Activated CD8-positive, alpha-beta memory T cell treated with anti-CD3 and anti-CD28 coated beads, Interleukin-2, amount 50 U/mL, for 1 hour (primary cell): ENCODE results near the gene RAVER2.
A peak's percentile ranks its signal among the peaks of the same experiment; 100 is the strongest.
"Not testable (repeated sequence)": the region's sequence is repeated elsewhere in the genome, so short reads cannot be mapped to it uniquely, and the experiment has no call there.

Experiments used
- DNase-seq: peaks from one replicate; pipeline ENCODE4 v3.0.0-alpha.2; 2020; ENCODE audit errors: extremely low read depth

Gene RAVER2

GRCh38 chr1:64801851-64802523, 57.1 kb downstream of the RAVER2 start:
- no peak for DNase-seq

DNA sequence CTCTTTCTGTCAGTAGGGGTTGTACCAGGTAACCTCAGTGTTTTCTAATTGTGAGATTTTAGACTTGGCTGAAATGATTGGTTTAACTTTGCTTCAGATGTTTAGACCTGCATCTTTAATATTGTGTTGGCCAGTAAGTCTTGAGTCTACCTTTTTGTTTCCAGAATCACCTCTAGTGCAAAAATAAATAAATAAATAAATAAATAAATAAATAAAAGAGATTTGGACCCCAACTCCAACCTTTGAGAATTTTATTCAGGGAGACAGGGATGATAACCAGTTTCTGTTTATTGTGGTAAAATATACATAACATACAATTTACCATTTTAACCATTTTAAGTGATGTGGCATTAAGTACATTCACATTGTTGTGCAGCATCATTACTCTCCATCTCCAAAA, 64.4 kb downstream of the RAVER2 start:
- DNase-seq: no peak

- DNase-seq: no peak
Observed at GRCh38 chr1:64810001-64810400, 65.1 kb downstream of the RAVER2 start.

DNA sequence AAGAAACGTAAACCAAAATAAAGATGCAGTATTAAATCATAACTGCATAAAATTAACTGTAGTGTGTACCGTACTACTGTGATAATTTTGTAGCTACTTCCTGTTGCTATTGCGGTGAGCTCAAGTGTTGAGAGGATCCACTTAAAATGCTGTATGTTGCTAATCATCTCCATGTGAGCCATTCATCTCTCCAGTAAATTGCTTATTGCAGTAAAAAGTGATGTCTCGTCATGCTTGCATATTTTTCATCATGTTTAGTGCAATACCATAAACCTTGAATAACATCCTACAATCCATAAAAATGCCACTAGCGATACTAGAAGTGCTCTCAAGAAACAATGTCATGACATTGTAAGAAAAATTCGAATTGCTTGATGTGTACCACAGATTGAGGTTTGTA, 66.3 kb downstream of the RAVER2 start:
- no peak for DNase-seq

DNA sequence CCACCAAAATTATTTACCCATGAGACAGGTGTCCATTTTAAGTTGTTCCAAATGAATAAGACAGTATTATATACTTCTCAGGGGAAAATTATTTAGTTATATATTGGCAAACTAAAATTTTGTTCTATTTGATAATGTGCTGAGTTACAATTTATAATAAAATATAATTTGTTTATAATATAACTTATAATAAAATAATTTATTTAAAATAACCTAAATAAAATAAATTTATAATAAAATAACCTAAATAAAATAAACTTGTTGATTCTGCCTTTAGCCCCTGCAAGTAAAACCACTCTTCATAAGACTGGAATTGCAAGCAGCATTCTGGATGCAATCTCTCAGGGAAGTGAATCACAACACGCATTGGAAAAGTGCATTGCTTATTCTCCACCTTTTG, 69.6 kb downstream of the RAVER2 start:
- no peak for DNase-seq

GRCh38 chr1:64817364-64817763, 72.5 kb downstream of the RAVER2 start:
- not testable (repeated sequence) for DNase-seq

- not testable (repeated sequence) for DNase-seq
Observed at GRCh38 chr1:64820572-64820971, 75.7 kb downstream of the RAVER2 start.

DNA sequence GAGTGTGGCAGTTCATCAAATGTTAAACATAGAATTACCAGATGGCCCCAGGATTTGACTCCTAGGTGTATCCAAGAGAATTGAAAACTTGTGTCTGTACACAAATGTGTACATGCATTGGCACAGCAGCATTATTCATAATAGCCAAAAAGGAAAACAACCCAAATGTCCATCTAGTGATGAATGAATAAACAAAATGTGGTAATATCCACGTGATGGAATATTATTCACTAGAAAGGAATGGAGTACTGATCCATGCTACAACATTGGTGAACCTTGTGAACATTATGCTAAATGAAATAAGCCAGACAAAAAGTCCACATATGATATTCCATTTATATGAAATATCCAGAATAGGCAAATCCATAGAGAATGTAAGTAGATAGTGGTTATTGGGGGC, 77.7 kb downstream of the RAVER2 start:
- no peak for DNase-seq

DNA sequence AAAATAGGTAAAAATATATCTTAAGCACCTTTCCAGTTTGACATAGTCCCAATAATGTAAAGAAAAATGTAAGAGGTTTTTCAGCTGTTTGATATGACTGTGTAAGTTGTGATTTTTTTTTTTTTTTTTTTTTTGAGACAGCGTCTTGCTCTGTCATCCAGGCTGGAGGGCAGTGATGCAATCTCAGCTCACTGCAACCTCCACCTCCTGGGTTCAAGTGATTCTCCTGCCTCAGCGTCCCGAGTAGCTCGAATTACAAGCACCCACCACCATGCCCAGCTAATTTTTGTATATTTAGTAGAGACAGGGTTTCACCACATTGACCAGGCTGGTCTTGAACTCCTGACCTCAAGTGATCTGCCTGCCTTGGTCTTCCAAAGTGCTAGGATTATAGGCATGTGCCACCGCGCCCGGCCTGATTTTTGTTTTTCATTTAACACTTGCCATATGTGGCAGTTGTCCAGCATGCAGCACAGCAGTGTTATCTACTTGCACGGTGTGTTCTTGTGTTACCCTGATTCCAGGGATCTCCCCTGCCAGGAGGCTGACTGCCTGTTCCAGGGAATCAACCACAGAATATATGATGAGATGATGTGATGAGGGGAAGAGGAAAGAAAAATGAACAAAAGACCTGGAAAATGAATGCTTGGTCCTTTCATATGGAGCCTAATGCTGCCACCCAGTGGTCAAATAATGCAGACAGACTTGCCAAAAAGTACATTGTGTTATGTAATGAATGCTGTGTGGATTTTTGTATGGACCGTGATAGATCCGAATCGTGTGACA, 79.0 kb downstream of the RAVER2 start:
- peak; percentile 38 for DNase-seq

DNA sequence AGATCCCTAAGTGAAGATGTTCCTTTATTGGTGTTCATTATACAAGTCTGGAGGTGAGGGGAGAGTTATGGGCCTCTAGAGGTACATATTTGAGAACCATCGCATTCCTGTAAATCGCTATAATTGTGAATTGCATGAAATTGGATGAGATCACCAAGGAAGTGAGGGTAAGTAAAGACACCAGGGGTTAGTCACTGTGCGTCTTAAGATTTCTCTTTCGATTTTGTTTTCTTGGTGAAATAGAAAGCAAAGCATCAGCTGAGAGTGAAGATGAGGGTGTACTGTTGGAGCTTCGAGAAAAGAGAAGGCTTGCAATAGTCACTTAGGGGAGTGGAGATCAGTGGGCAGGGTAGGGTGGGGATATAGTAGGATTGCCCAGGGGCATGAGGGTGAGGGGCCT, 82.1 kb downstream of the RAVER2 start:
- DNase-seq: no peak

GRCh38 chr1:64828829-64829228, 84.0 kb downstream of the RAVER2 start:
- DNase-seq: no peak

- DNase-seq: no peak
Observed at GRCh38 chr1:64829411-64830029, 84.6 kb downstream of the RAVER2 start.

DNA sequence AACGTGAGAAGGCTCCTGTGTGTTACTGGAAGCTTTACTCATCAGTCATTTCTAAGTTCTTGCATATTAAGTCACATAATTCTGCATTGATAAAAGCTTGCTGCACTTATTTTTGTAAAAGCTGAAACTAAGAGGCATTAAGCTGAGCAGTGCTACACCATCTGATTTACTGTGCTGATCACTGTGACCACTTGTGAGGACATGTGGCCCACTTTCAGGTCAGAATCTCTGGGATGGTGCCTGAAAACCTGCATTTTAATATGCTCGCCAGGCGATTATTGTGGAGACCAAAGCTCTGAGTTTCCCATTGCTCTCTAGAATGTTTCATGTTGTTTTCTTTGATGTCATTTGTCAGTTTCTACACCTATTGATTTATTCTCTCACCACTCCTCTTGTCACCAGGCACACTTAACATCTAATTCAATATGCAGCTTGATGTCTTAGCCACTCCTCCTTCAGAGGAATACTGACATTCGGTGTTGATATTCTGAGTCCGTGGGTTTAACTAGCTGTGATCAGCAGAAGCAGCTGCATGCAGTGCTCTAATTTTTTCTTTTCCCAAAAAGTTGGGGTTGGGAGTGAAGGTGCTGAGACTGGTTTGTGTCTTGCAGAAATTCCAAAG, 85.3 kb downstream of the RAVER2 start:
- DNase-seq: no peak

DNA sequence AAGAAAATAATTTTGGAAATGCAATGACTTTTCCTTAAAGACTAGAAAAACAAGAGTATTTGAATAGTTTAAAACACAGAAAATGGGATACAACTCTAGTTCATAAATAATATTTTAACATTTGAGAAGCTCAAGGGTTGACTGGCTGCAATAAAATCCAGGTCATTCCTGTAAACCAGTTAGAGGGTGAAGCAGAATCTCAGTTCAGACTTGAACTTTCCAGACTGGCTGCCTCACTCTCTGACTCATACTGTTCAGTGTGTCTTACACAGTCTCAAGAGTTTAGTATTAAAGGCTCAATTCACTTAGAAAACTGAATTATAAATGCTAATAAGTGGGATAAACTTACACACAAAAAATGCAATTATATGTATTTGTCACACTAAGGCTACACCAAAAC, 89.9 kb downstream of the RAVER2 start:
- DNase-seq: no peak

DNA sequence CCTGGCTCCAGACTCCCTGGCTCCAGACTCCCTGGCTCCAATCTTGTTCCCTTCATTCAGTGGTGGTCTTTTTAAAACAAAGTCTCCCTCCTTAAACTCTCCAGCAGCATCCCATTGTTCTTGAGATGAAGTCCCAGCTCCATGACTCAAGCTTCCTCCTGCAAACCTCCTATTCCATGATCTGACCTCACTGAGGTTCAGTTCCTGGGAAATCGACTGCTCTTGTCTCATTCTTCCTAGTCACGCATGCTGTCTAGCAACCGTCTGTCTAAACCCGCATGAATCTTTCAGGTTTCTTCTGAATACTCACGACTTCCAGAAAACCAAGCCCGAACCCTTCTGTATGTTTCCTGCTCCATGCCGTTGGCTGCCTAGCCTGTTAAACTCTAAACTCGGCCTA, 91.9 kb downstream of the RAVER2 start:
- no peak for DNase-seq

DNA sequence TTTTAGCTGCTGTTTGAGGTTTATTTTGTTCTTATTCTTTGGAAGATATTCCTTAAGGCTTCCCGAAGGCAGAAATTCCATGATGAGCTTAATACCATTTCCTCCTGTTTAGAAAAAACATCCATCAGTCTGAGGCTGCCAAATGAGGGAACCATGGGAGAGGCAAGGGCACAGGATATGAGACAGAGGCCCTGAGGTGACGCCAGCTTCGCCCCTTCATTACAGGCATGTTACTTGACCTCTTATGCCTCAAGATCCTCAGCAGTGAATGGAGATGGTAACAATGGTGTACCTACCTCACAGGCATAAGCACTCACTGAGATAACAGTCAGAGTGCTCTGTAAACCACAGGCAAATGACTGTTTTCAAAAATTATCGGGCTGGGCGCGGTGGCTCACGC, 93.6 kb downstream of the RAVER2 start:
- no peak for DNase-seq

- no peak for DNase-seq
Observed at GRCh38 chr1:64839261-64839660, 94.4 kb downstream of the RAVER2 start.

- no peak for DNase-seq
Observed at GRCh38 chr1:64839732-64840405, 95.0 kb downstream of the RAVER2 start.

DNA sequence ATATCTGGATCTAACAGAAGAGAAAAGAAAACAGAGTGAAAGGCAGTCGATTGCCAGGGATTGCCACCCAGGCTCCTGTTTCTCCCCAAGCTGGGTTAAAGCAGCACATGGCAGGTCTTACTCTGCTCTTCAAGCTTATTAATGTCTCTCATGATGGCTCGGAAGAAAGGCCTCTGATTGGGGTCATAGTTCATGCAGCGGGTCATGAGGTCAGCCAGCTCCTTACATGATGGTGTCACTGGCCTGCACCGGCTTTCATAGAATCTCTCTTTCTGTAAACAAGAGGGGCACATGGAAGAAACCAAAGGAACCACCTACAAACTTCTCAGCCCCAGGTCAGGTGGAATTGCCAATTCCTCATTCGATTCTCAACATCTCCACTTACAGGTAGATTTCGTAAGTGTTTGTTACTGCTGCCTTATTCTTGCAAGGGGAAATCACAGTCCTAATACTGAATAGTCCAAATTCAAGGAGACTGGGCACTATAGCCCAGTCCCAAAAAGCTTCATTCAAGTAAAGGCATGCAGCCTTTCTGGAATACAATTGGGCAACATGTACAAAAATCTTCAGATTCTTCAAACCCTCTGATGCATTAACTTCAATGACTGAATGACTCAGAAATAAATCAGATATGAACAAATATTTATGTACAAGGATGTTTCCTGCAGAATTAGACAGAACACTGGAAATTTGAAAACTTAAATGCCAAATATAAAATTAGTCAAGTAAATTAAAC, 96.6 kb downstream of the RAVER2 start:
- no peak for DNase-seq

DNA sequence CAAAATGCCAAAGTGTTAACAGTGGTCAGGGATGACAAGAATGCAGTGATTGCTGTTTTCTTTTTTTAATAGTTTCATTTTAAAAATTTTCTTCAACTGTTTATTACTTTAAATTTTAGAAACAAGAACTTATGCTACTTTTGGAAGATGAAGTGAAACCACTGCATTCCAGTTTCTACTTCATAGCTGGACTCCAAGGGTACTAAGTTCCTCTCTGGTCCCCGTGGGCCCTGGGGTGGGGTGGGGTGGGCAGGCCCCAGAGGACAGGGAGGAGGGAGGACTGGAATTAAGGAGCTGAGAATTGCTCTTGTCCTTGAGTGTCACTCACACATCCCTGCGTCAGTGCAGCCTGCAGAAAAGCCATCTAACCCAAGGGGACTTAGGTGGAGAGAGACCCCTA, 97.3 kb downstream of the RAVER2 start:
- DNase-seq: no peak

- DNase-seq: no peak
Observed at GRCh38 chr1:64843675-64844074, 98.8 kb downstream of the RAVER2 start.
